Measurements from ENCODE around the gene WDR11.

GRCh38 chr10:120835603-120836002 lies 15.6 kb upstream of the WDR11 start:
- no peak for TF ChIP-seq POLR2A (IDR thresholded peaks at IDR 0.05)
- TF ChIP-seq CTCF (IDR thresholded peaks at IDR 0.05) = no peak

All from Peyer's patch (tissue), 4 donors.